Measurements from ENCODE around the gene LYPLAL1. TPM values are rescaled to one million over a fixed set of nuclear protein-coding genes. Genes with fewer than 3 reads are reported as not detected.
A peak's percentile ranks its signal among the peaks of the same experiment; 100 is the strongest.

LYPLAL1 gene
- 11.1 and 19.4 TPM in 2 replicates for total RNA-seq

GRCh38 chr1:219173758-219174459 lies at the start of gene LYPLAL1:
LYPLAL1 (plus strand) TSS chr1:219173878; CDS start chr1:219173891, 13 bp downstream.
- TF ChIP-seq, protein P1, sequence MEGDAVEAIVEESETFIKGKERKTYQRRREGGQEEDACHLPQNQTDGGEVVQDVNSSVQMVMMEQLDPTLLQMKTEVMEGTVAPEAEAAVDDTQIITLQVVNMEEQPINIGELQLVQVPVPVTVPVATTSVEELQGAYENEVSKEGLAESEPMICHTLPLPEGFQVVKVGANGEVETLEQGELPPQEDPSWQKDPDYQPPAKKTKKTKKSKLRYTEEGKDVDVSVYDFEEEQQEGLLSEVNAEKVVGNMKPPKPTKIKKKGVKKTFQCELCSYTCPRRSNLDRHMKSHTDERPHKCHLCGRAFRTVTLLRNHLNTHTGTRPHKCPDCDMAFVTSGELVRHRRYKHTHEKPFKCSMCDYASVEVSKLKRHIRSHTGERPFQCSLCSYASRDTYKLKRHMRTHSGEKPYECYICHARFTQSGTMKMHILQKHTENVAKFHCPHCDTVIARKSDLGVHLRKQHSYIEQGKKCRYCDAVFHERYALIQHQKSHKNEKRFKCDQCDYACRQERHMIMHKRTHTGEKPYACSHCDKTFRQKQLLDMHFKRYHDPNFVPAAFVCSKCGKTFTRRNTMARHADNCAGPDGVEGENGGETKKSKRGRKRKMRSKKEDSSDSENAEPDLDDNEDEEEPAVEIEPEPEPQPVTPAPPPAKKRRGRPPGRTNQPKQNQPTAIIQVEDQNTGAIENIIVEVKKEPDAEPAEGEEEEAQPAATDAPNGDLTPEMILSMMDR (conservative IDR thresholded peaks at IDR 0.05; ENCODE audit: low read depth, low read length), result no peak
- DNase-seq (ENCODE audit: low read depth), result no peak

DNA sequence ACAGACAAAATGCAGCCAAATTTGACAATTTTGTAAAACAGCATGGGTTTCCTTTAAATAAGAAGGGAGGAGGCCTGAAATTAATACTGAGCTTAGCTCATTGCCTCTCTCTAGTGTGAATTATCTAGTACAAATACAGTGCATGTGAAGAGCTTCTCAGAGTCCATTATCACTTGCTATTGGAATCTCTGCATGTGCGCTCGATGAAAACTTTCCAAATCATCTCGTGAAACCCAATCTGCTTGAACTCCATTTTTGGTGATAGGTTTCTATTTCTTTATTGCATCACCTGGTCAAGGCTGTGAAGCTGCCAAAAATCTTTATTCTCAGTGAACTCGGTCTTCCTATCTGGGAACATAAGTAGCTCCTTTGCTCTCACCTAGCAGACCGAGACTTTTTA lies 49.5 kb upstream of the LYPLAL1 start:
- DNase-seq (ENCODE audit: low read depth), result no peak
- H3K4me3 ChIP-seq (ENCODE audit: low read depth, low read length), result no peak overlapping the region
- TF ChIP-seq, protein P1 (conservative IDR thresholded peaks at IDR 0.05; ENCODE audit: low read depth, low read length), result no peak

More at GRCh38 chr1:219173758-219174459, at the start of gene LYPLAL1:
- H3K4me3 ChIP-seq (ENCODE audit: low read depth, low read length), result peak within 1 kb of the TSS; percentile 80

DNA sequence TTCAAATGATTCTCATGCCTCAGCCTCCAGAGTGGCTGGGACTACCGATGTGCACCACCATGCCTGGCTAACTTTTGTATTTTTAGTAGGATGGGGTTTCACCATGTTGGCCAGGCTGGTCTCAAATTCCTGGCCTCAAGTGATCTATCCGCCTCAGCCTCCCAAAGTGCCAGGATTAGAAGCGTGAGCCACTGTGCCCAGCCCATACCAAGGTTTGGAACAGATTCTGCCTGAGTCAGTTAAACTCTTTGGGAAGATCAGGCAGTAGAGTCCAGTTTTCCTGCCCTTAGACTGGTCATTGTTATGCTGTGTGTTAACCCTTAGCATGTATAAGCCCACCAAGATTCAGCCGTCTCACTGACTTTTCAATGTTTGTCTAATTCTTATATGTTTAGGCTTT lies 48.3 kb upstream of the LYPLAL1 start:
- no peak overlapping the region for H3K4me3 ChIP-seq (ENCODE audit: low read depth, low read length)
- TF ChIP-seq, protein P1 (conservative IDR thresholded peaks at IDR 0.05; ENCODE audit: low read depth, low read length), result no peak
- no peak for DNase-seq (ENCODE audit: low read depth)

DNA sequence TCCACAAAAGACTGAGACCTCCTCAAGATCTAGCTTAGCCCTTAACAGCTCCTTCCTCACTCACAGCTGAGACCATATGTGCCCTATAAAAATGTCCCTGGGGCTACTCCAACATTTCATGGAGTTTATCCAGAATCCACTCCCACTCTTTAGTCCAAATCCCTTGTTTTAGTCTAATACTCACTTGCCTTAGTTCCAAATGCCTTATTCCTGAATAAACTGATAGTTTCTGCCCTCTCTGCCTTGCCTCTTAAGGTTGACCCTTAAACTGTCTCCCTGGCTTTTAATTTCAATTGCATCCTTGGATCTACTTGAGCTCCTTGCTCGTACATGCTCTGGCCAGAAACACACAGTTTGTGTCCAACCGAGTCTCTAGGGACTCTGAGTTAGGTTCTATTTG lies 47.3 kb upstream of the LYPLAL1 start:
- H3K4me3 ChIP-seq (ENCODE audit: low read depth, low read length), result no peak overlapping the region
- DNase-seq (ENCODE audit: low read depth), result no peak
- TF ChIP-seq, protein P1 (conservative IDR thresholded peaks at IDR 0.05; ENCODE audit: low read depth, low read length), result no peak

- no peak overlapping the region for H3K4me3 ChIP-seq (ENCODE audit: low read depth, low read length)
- DNase-seq (ENCODE audit: low read depth), result no peak
- TF ChIP-seq, protein P1 (conservative IDR thresholded peaks at IDR 0.05; ENCODE audit: low read depth, low read length), result no peak
These were observed 44.7 kb upstream of the LYPLAL1 start for GRCh38 chr1:219128957-219129356.

GRCh38 chr1:219130366-219130935 lies 43.2 kb upstream of the LYPLAL1 start:
- DNase-seq (ENCODE audit: low read depth), result no peak
- TF ChIP-seq, protein P1 (conservative IDR thresholded peaks at IDR 0.05; ENCODE audit: low read depth, low read length), result no peak
- no peak overlapping the region for H3K4me3 ChIP-seq (ENCODE audit: low read depth, low read length)

- TF ChIP-seq, protein P1 (conservative IDR thresholded peaks at IDR 0.05; ENCODE audit: low read depth, low read length), result no peak
- H3K4me3 ChIP-seq (ENCODE audit: low read depth, low read length), result no peak overlapping the region
- no peak for DNase-seq (ENCODE audit: low read depth)
These were observed 40.7 kb upstream of the LYPLAL1 start for GRCh38 chr1:219132939-219133338.
